ENCODE measurements around the gene LMO7. TPM values are rescaled to one million over a fixed set of nuclear protein-coding genes. Genes with fewer than 3 reads are reported as not detected.

LMO7 gene
- polyA plus RNA-seq, 4 donors, result 57.8 to 109 (median 88.7) TPM

GRCh38 chr13:75796825-75797224 is 160.7 kb downstream of the LMO7 start:
- no peak for DNase-seq (ENCODE audit: low read depth in 4 of 4, low spot score in 2 of 4)

GRCh38 chr13:75797239-75797638 is 161.1 kb downstream of the LMO7 start:
- DNase-seq (ENCODE audit: low read depth in 4 of 4, low spot score in 2 of 4), result no peak

- DNase-seq (ENCODE audit: low read depth in 4 of 4, low spot score in 2 of 4), result no peak
Observed at GRCh38 chr13:75797719-75798118, 161.6 kb downstream of the LMO7 start.

- no peak for DNase-seq (ENCODE audit: low read depth in 4 of 4, low spot score in 2 of 4)
Observed at GRCh38 chr13:75798353-75799255, 162.5 kb downstream of the LMO7 start.

- no peak for DNase-seq (ENCODE audit: low read depth in 4 of 4, low spot score in 2 of 4)
Observed at GRCh38 chr13:75800545-75800944, 164.4 kb downstream of the LMO7 start.

- no peak for DNase-seq (ENCODE audit: low read depth in 4 of 4, low spot score in 2 of 4)
Observed at GRCh38 chr13:75801388-75801945, 165.3 kb downstream of the LMO7 start.

GRCh38 chr13:75802161-75802560 is 166.0 kb downstream of the LMO7 start:
- no peak for DNase-seq (ENCODE audit: low read depth in 4 of 4, low spot score in 2 of 4)

GRCh38 chr13:75803164-75803611 is 167.1 kb downstream of the LMO7 start:
- no peak for DNase-seq (ENCODE audit: low read depth in 4 of 4, low spot score in 2 of 4)

GRCh38 chr13:75804054-75804453 is 167.9 kb downstream of the LMO7 start:
- DNase-seq (ENCODE audit: low read depth in 4 of 4, low spot score in 2 of 4), result no peak

- DNase-seq (ENCODE audit: low read depth in 4 of 4, low spot score in 2 of 4), result no peak
Observed at GRCh38 chr13:75804605-75805004, 168.5 kb downstream of the LMO7 start.

GRCh38 chr13:75806117-75806516 is 170.0 kb downstream of the LMO7 start:
- no peak for DNase-seq (ENCODE audit: low read depth in 4 of 4, low spot score in 2 of 4)

- no peak for DNase-seq (ENCODE audit: low read depth in 4 of 4, low spot score in 2 of 4)
Observed at GRCh38 chr13:75811361-75811760, 175.2 kb downstream of the LMO7 start.

- DNase-seq (ENCODE audit: low read depth in 4 of 4, low spot score in 2 of 4), result no peak
Observed at GRCh38 chr13:75811841-75812240, 175.7 kb downstream of the LMO7 start.

GRCh38 chr13:75812751-75813181 is 176.6 kb downstream of the LMO7 start:
- no peak for DNase-seq (ENCODE audit: low read depth in 4 of 4, low spot score in 2 of 4)

- DNase-seq (ENCODE audit: low read depth in 4 of 4, low spot score in 2 of 4), result no peak
Observed at GRCh38 chr13:75813323-75813722, 177.2 kb downstream of the LMO7 start.

- DNase-seq (ENCODE audit: low read depth in 4 of 4, low spot score in 2 of 4), result no peak
Observed at GRCh38 chr13:75818179-75818967, 182.2 kb downstream of the LMO7 start.

GRCh38 chr13:75818968-75819225 is 182.8 kb downstream of the LMO7 start:
- DNase-seq (ENCODE audit: low read depth in 4 of 4, low spot score in 2 of 4), result no peak

GRCh38 chr13:75825161-75825560 is 189.0 kb downstream of the LMO7 start:
- DNase-seq (ENCODE audit: low read depth in 4 of 4, low spot score in 2 of 4), result no peak

- DNase-seq (ENCODE audit: low read depth in 4 of 4, low spot score in 2 of 4), result no peak
Observed at GRCh38 chr13:75825594-75825993, 189.5 kb downstream of the LMO7 start.

GRCh38 chr13:75826391-75826790 is 190.3 kb downstream of the LMO7 start:
- no peak for DNase-seq (ENCODE audit: low read depth in 4 of 4, low spot score in 2 of 4)

- no peak for DNase-seq (ENCODE audit: low read depth in 4 of 4, low spot score in 2 of 4)
Observed at GRCh38 chr13:75829830-75830229, 193.7 kb downstream of the LMO7 start.

GRCh38 chr13:75830842-75831241 is 194.7 kb downstream of the LMO7 start:
- no peak for DNase-seq (ENCODE audit: low read depth in 4 of 4, low spot score in 2 of 4)
